ENCODE measurements around the gene ZNG1F. TPM values are rescaled to one million over a fixed set of nuclear protein-coding genes. Genes with fewer than 3 reads are reported as not detected.
"Not testable (repeated sequence)": the region's sequence is repeated elsewhere in the genome, so short reads cannot be mapped to it uniquely, and the experiment has no call there.

The ZNG1F gene
- polyA plus RNA-seq, 2 of the 4 experiments (the other 2 are of a cell fraction): 9.9 to 39.1 TPM

DNA sequence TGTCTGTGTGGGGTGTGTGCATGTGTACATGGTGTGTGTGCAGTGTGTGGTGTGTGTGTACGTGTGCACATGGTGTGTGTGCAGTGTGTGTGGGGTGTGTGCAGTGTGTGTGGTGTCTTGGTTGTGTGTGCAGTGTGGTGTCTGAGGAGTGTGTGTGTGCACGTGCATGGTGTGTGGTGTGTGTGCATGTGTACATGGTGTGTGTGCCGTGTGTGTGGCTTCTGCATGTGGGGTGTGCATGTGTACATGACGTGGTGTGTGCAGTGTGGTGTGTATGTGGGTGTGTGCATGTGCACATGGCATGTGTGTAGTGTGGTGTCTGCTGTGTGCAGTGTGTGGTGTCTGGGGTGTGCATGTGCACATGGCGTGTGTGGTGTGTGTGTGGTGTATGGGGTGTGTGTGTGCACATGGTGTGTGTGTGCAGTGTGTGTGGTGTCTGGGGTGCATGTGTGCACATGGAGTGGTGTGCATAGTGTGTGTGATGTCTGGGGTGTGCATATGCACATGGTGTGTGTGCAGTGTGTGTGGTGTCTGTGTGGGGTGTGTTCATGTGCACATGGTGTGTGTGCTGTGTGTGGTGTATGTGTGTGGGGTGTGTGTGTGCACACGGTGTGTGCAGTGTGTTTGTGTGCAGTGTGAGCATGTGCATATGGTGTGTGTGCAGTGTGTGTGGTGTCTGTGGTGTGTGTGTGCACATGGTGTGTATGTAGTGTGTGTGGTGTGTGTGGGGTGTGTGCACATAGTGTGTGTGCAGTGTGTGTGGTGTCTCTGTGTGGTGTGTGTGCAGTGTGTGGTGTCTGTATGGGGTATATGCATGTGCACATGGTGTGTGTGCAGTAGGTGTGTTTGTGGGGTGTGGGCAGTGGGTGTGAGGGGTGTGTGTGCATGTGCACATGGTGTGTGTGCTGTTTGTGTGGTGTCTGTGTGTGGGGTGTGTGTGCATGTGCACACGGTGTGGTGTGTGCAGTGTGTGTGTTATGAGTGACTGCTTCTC is 40.6 kb upstream of the ZNG1F start:
- ATAC-seq: peak; percentile 71 to 87
- 21% methylated on average over 7 of the region's 7 CpGs for WGBS (ENCODE audit: missing lambda C conversion rate)
- ChIA-PET POLR2A (no interaction called here), CTCF (no interaction called here)
- H3K4me2 ChIP-seq: no peak overlapping the region
- no peak overlapping the region for H3K27ac ChIP-seq
- no peak for FAIRE-seq
- H3K4me3 ChIP-seq: no peak overlapping the region
- no peaks in the 10 kb centered on the region for H3K4me1 ChIP-seq
- TF ChIP-seq JUNB (IDR thresholded peaks at IDR 0.05): no peak
- TF ChIP-seq PHF8 (IDR thresholded peaks at IDR 0.05; ENCODE audit: borderline replicate concordance, low read depth): no peak
- no peak for TF ChIP-seq GATA3 (IDR thresholded peaks at IDR 0.05; ENCODE audit: borderline replicate concordance)
- no peak for TF ChIP-seq TP53 (CRISPR knock-in tag; IDR thresholded peaks at IDR 0.05)
- TF ChIP-seq, protein P1, sequence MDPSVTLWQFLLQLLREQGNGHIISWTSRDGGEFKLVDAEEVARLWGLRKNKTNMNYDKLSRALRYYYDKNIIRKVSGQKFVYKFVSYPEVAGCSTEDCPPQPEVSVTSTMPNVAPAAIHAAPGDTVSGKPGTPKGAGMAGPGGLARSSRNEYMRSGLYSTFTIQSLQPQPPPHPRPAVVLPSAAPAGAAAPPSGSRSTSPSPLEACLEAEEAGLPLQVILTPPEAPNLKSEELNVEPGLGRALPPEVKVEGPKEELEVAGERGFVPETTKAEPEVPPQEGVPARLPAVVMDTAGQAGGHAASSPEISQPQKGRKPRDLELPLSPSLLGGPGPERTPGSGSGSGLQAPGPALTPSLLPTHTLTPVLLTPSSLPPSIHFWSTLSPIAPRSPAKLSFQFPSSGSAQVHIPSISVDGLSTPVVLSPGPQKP (IDR thresholded peaks at IDR 0.05; ENCODE audit: low read depth, low read length): no peak
- TF ChIP-seq HOXB13 (CRISPR knock-in tag; IDR thresholded peaks at IDR 0.05; ENCODE audit: low read depth): no peak
- TF ChIP-seq, protein P2, sequence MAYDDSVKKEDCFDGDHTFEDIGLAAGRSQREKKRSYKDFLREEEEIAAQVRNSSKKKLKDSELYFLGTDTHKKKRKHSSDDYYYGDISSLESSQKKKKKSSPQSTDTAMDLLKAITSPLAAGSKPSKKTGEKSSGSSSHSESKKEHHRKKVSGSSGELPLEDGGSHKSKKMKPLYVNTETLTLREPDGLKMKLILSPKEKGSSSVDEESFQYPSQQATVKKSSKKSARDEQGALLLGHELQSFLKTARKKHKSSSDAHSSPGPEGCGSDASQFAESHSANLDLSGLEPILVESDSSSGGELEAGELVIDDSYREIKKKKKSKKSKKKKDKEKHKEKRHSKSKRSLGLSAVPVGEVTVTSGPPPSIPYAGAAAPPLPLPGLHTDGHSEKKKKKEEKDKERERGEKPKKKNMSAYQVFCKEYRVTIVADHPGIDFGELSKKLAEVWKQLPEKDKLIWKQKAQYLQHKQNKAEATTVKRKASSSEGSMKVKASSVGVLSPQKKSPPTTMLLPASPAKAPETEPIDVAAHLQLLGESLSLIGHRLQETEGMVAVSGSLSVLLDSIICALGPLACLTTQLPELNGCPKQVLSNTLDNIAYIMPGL (CRISPR knock-in tag; IDR thresholded peaks at IDR 0.05; ENCODE audit: borderline replicate concordance): no peak
- no peak for TF ChIP-seq EHMT2 (IDR thresholded peaks at IDR 0.05; ENCODE audit: low read depth)
- TF ChIP-seq RNF2 (IDR thresholded peaks at IDR 0.05; ENCODE audit: borderline replicate concordance, low read depth): no peak
- TF ChIP-seq POLR2AphosphoS2 (conservative IDR thresholded peaks at IDR 0.05; ENCODE audit: low read length): no peak
- DNase-seq (ENCODE audit: low read depth in 1 of 2, low spot score in 1 of 2): peak in 1 of 2 experiments; percentile 21
- H3K9me3 ChIP-seq: no peaks in the 10 kb centered on the region

DNA sequence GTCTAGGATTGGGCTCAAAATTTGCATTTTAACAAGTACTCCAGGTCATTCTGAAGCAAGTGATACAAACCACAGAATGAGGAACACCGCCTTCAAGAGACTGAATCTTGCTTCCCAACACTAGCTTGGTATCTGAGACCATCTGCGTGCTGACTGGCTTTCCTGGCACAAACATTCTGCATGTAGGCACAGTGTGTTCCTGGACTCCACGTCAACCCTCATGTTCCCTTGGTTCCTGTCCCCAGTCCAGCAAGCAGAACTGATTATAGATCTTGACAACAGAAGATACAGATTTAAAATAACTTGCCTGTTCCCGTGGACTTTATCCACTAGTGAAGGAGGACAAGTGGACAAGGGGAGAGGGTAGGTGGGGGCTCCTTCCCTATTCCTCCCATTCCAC is 30.7 kb upstream of the ZNG1F start:
- POLR2A ChIA-PET; CTCF ChIA-PET; ATAC-seq; H3K4me1 ChIP-seq; FAIRE-seq; H3K27ac ChIP-seq; H3K9me3 ChIP-seq; H3K4me2 ChIP-seq; DNase-seq (ENCODE audit: low read depth in 1 of 2, low spot score in 1 of 2); H3K4me3 ChIP-seq: not testable (repeated sequence)
- WGBS (ENCODE audit: missing lambda C conversion rate): no CpG with 5 or more reads among the region's 4 CpGs

DNA sequence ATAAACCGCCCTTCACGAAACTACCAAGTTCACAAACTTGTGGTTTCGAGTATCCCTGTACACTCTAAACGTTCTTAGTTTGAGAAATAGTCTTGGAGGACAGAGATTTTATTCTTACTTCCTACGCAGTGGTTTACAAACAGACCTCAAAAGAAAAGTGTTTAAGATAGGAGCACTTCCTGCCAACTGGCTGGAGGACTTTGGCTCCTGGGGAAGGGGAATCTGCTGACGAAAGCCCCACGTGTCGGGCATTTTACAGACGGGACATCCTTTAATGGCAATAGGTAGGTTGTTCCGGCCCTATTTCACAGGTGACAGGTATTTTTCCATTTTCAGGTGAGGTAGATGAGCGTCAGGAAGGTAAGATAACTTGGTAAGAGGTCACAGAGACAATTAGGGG is 678 bp downstream of the ZNG1F start:
- H3K4me3 ChIP-seq; H3K27ac ChIP-seq; DNase-seq (ENCODE audit: low read depth in 1 of 2, low spot score in 1 of 2); H3K4me2 ChIP-seq; H3K9me3 ChIP-seq; CTCF ChIA-PET; POLR2A ChIA-PET; H3K4me1 ChIP-seq; FAIRE-seq: not testable (repeated sequence)
- peak in 1 of 2 experiments; percentile 80; a peak in 1 of 6 replicates for ATAC-seq
- WGBS (ENCODE audit: missing lambda C conversion rate): no CpG with 5 or more reads among the region's 11 CpGs

DNA sequence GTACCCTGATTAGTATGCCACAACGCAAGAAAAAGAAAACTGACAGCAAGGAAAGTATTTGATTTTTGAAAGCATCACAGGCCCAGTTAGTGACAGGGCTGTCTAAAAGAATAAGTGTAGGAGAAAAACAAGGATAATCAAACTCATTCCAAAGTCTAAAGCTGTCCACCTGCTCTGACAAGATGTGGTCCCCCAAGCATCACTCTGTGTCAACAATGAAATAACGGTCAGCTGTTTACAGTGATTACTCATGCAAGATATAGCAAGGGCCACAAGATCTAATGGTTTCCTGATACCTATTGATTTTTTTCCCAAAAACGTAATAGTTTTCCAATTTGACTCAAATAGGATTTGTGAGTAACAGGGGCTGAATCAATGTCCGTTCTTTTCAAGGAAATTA is 14.1 kb downstream of the ZNG1F start:
- H3K27ac ChIP-seq; H3K9me3 ChIP-seq; ATAC-seq; H3K4me1 ChIP-seq; POLR2A ChIA-PET; H3K4me2 ChIP-seq; CTCF ChIA-PET; FAIRE-seq; DNase-seq (ENCODE audit: low read depth in 1 of 2, low spot score in 1 of 2); H3K4me3 ChIP-seq: not testable (repeated sequence)
- WGBS (ENCODE audit: missing lambda C conversion rate): 60% methylated on average over 4 of the region's 4 CpGs

DNA sequence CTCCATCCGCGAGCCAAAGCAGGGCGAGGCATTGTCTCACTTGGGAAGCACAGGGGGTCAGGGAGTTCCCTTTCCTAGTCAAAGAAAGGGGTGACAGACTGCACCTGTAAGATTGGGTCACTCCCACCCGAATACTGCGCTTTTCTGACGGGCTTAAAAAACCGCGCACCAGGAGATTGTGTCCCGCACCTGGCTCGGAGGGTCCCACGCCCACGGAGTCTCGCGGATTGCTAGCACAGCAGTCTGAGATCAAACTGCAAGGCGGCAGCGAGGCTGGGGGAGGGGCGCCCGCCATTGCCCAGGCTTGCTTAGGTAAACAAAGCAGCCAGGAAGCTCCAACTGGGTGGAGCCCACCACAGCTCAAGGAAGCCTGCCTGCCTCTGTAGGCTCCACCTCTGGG is 39.0 kb downstream of the ZNG1F start:
- not testable (repeated sequence) for ATAC-seq, FAIRE-seq

DNA sequence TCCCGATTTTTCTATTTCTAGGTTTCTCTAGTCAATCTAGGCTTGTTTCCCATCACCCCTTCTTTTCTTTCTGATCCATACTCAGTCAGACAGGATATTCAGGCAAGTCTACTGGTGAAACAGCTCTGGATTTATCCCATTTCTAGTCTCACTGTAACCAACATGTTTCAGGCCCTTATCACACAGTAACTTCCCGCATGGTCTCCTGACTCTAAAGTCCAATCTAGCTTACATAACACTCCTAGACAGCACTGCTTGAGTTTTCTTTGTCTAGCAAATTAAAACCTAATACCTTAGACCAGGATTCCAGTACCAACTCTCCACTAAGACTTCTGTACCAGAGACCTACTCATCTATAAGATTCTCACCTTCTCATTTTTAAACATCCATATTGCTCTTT is 47.2 kb downstream of the ZNG1F start:
- CTCF ChIA-PET; DNase-seq (ENCODE audit: low read depth in 1 of 2, low spot score in 1 of 2); H3K4me3 ChIP-seq; POLR2A ChIA-PET; H3K4me1 ChIP-seq; H3K27ac ChIP-seq; H3K4me2 ChIP-seq; ATAC-seq; H3K9me3 ChIP-seq; FAIRE-seq: not testable (repeated sequence)
- 92% methylated on average over 2 of the region's 2 CpGs for WGBS (ENCODE audit: missing lambda C conversion rate)

More for the DNA sequence above, 39.0 kb downstream of the ZNG1F start:
- H3K4me1 ChIP-seq; H3K4me2 ChIP-seq; H3K4me3 ChIP-seq; H3K9me3 ChIP-seq; DNase-seq (ENCODE audit: low read depth in 1 of 2, low spot score in 1 of 2); POLR2A ChIA-PET; H3K27ac ChIP-seq; CTCF ChIA-PET: not testable (repeated sequence)
- WGBS (ENCODE audit: missing lambda C conversion rate): 99% methylated on average over 14 of the region's 18 CpGs

DNA sequence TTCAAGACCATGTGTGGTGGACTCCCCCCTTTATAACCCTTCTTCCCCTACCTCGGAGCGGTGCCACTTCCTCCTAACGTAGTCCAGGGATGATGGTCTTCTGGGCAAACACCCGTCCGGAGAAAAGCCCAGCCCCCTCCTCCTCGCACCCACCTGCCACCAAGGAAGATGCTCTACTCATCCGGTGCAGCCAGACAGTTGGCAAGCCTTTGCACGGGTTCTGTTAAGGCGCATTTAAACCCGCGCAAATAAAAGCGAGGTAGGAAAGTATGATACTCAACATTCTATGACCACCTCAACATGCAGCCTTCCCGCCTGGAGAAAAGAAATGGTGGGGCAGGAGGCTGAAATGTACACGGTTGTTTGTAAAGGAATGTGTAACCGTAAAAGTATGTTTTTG is 60.5 kb downstream of the ZNG1F start, which contains the start of gene FOXD4L6:
Gene FOXD4L6, minus strand, starts transcription at position 101 of the 400 bp plus-strand sequence. CDS start 298 bp downstream, outside the sequence.
- H3K27ac ChIP-seq; ATAC-seq; H3K4me3 ChIP-seq; DNase-seq (ENCODE audit: low read depth in 1 of 2, low spot score in 1 of 2); H3K4me1 ChIP-seq; CTCF ChIA-PET; POLR2A ChIA-PET; H3K4me2 ChIP-seq; H3K9me3 ChIP-seq; FAIRE-seq: not testable (repeated sequence)
- WGBS (ENCODE audit: missing lambda C conversion rate): 93% methylated on average over 2 of the region's 15 CpGs

DNA sequence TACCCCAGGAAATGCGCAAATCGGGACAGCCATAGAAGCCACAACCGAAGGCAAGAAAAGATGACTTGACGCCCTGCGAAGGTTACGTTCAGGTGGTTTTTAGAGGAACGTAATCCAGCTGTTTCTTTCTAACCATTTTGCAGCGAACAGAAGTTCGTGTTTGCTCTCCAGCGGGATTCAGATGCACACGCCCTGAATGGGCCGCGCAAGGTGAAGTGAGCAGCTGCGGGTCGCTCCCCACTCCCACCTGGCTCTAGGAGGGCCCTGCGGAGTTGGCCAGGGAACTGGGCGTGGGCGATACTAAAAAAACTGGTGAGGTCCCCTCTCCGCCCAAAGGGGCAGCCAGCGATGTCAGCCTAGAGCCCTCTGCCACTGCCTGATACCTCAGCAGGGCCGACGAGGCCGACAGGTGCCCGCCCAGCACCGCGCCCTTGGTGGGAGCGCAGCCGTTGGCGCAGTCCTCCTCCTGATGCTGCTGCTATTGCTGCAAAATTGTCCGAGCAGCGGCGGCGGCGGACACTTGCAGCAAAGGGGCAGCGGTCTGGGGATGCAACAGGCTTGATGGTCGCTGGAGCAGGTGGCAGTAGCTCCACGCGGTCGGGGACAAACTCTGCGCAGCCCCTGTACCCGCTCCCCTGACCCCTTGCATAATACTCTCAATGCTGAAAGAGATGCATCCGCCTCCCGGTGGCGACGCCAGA is 62.2 kb downstream of the ZNG1F start:
- H3K4me3 ChIP-seq; FAIRE-seq; H3K27ac ChIP-seq; H3K9me3 ChIP-seq; H3K4me1 ChIP-seq; H3K4me2 ChIP-seq; POLR2A ChIA-PET; ATAC-seq; CTCF ChIA-PET; DNase-seq (ENCODE audit: low read depth in 1 of 2, low spot score in 1 of 2): not testable (repeated sequence)
- WGBS (ENCODE audit: missing lambda C conversion rate): 85% methylated on average over 11 of the region's 45 CpGs
